OCI-M1 (cell line): ENCODE data around the gene ADGRB3.

Experiments used
- DNase-seq: peaks from one replicate; lab custom pipeline; 2025; lab: John Stamatoyannopoulos, UW

ADGRB3 gene

GRCh38 chr6:69128411-69128810 lies 493.3 kb downstream of the ADGRB3 start:
- no peak for DNase-seq

GRCh38 chr6:69129046-69129445 lies 494.0 kb downstream of the ADGRB3 start:
- no peak for DNase-seq

DNA sequence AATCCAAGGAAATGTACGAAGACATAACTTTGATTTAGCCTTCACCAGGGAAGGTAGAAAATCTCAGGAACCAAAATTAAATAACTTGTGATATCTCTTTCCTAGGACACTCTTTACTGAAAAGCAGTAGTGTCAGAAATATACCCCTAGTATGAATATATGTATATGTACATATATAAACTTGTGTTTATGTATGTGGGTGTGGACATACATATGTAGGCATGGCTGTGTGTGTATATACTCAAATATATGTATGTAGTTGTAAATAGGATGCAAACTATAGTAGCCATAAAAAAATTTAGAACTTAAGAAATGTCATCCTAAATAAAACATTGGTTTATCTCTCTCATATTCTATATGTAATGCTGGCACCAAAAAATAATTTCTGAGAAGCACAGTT lies 500.8 kb downstream of the ADGRB3 start:
- DNase-seq, result no peak

DNA sequence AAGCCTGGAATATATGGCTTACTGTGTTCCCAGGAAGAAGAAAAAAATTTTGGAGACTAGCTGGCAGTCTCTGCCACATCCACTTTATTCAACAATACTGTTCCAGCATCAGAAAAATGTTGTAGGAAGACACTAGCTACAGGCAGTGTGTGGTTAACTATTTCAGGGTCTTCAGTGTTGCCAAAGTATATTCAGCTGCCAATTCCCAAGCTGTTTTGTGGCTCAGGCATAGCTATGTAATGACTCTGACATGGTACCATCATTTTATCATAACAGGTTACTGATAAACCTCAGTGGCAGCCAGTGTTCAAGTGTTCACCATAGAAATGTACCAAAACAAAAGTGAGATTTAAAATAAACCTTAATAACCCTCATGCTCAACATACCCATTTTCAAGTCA lies 503.1 kb downstream of the ADGRB3 start:
- DNase-seq, result no peak

DNA sequence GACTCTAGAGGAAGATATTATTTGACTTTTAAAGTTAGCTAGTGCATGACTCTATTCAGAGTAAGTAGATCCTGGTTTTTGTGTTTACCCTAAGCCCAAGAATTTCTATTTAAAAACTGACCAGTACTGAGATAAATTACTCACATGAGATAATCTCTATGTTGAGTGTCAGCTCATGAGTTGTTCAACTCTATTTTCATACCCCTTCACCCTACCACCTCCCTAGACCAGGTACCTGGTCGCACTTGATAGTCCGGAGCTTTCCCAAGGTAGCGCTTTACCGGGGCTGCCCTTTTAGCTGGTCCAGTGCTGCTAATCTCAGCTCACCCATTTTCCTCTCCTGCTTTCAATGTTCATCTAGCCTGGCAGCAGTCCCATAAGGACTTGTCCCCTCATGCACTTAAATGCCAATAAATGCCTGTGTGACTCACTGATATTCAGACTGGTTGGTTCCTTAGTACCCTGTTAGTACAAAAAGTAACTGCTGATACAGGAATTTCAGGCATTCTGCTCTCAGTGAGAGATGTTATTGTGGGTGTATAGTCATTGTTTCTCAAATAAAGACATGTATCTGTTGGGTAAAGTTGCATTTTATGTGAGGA lies 503.9 kb downstream of the ADGRB3 start:
- DNase-seq, result no peak

DNA sequence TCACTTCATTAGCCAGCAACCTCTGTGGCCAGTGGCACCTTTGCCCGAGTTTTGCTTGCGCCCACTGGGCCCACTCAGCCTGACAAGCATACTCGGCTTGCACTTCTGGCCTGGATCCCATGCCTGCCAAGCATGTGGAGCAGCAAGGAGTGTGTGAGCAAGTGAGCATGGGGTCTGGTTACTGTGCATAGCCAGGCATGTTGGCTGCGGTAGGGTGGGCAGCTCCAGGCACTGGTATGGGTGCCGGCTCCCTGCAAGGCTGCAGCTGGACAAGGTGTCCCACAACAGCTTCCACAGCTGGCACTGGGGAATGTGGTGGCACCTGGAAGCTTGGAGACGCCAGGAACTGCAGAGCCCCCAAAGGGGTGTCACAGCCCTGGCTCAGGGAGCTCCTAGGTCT lies 510.0 kb downstream of the ADGRB3 start:
- no peak for DNase-seq

GRCh38 chr6:69146385-69146784 lies 511.3 kb downstream of the ADGRB3 start:
- no peak for DNase-seq

GRCh38 chr6:69155467-69155866 lies 520.4 kb downstream of the ADGRB3 start:
- DNase-seq, result no peak

DNA sequence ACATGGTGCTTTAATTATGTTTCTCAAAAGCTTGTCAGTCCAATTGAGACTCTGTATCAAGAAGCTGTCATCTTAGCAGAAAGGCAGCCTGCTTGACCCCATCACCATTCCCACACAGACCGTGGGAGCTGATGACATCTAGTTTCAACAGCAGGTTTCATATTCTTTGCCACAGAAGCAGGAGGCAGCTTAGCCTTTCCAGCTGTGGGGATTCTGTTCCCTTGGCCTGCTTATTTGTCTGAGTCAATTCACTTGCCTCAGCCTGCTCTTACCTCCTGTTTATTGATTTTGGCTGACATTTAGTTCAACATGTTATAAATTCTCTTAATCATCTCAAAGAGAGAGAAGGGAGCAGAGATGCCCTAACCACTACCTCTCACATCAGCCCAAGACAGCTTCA lies 527.7 kb downstream of the ADGRB3 start:
- peak; percentile 17 for DNase-seq

GRCh38 chr6:69164564-69165229 lies 529.6 kb downstream of the ADGRB3 start:
- DNase-seq, result peak; percentile 25

- peak; percentile 48 for DNase-seq
Measured at GRCh38 chr6:69179681-69180080, 544.6 kb downstream of the ADGRB3 start.

GRCh38 chr6:69180361-69181067 lies 545.4 kb downstream of the ADGRB3 start:
- DNase-seq, result no peak

GRCh38 chr6:69181964-69182363 lies 546.9 kb downstream of the ADGRB3 start:
- no peak for DNase-seq

GRCh38 chr6:69185276-69185675 lies 550.2 kb downstream of the ADGRB3 start:
- DNase-seq, result no peak

- DNase-seq, result no peak
Measured at GRCh38 chr6:69202768-69203167, 567.7 kb downstream of the ADGRB3 start.

DNA sequence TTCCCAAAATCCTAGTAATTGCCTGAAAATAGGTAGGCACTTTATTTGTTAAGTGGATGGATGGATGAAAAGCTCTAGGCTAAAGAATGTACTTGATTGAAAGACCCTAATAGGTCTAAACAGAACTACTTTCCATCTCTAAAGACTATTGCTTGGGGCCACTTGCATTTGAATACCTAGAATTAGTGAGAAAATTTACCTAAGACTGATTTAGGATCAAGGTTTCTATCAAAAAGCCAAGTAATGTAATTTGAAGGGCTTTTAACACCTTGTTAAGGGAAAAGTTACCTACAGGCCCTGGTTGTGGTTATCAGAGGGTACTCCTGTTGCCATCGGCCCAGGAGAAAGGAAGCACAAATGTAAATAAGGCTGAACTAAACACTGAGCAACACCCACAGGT lies 581.0 kb downstream of the ADGRB3 start:
- DNase-seq, result no peak

DNA sequence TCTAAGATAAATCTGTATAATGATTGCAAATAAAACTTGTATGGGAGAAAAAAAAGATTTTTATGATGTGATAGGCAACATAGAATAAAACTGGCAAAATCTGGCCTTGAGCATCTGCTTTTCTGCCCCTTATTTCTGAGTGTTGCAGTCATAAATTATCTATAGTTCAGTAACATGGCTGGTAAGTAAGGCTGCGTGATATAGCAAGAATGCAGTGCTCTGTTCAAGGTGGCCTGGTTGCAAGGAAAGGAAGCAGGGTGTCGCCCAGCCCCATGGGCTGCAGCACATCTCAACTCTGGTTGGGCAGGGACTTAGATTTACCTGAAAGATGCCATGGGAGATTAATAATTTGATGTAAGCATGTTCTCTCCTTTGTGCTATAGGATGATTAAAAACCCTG lies 582.3 kb downstream of the ADGRB3 start:
- no peak for DNase-seq

- no peak for DNase-seq
Measured at GRCh38 chr6:69220375-69220774, 585.3 kb downstream of the ADGRB3 start.

DNA sequence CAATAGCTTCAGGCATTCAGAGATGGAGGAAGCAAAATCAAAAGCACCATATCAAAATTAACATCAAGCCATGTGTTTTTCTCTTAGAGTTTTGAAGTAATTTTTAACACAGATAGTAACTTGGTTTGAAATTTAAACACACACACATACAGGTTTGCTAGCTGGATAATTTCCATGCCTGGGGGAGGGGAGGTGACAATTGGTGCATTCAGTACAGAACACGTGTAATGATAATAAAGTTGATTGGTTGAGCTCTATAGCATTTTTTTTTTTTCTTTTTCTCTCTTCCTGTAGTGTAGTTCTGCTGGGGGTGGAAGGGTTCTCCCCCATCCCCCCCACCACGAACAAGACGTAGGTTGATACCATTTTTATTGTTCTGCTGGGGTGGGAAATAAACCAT lies 596.9 kb downstream of the ADGRB3 start:
- DNase-seq, result no peak

DNA sequence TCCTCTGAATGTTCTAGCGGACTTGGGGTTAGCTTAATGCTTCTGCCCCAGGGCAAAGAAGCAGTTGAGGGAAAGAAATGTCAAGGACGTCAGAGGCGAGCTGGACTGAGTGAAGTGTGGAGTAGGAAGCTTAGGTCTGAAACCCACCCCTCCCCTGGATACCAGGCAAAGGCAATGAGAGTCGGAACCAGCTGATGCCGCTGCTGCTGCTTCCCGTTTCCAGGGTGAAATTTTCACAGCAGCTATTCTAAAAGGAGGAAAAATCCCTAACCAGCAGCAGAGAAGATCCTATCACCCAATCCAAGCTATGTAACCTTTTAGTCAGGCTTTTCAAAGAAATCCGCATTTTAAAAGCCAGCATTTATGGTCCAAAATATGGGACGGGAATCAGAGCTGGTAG lies 597.4 kb downstream of the ADGRB3 start:
- DNase-seq, result no peak

DNA sequence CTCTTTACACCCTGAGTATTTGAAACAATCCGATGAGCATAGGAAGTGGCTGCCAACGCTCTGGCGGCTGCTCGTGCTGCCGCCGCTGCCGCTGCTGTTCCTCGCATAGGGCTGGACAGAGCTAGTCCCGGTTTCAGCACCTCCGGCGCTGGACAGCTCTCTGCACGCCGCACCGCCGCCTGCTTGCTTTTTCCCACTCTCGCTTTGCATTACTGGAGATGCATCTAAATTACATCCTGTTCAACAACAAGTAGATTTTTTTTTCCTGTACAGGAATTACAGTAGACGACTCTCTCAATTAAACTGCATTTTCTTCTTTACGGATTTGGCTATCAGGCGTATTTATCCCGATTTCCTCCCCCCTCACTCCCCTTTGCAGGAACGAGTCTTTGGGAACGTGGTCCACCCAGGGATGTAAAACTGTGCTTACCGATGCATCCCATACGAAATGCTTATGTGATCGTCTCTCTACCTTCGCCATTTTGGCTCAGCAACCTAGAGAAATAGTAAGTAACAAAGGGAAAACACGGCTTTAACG lies 597.9 kb downstream of the ADGRB3 start:
- peak; percentile 69 for DNase-seq

DNA sequence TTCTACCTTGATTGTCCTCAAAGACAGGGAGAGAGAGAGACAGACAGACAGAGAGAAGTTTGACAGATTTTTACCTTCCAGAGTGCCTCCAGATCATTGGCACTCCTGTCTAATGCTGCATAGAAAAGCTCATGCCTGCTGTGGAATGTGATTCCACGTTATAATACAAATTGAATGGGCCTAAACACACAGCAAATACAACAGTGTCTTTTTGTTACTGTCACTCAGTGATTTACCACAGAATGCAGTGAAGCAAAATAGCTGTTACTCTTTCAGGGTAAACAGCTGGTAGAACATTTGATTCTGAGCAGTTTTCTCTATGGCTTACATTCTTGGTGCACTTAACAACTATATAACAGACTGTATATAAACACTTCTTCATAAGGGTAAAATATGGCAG lies 603.0 kb downstream of the ADGRB3 start:
- DNase-seq, result no peak

DNA sequence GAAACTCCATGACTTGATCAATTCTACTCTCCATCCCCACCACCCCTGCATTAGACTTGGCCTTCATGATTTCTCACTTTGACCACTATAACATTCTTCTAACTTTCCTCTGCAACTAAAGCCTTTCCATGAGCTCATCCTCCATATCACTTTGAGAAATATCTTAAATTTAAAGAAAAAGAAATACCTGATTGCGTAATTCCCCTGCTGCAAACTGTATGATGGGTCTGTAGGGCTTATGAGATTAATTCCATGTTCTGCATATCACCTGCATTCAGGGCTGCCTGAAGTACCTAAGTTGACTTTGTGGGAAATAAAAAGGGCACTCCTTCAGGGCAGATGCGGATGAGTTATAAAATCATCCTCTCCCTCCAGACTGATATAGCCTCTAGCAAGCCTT lies 611.9 kb downstream of the ADGRB3 start:
- no peak for DNase-seq
